ENCODE data around the gene WASF3. TPM values are rescaled to one million over a fixed set of nuclear protein-coding genes. Genes with fewer than 3 reads are reported as not detected.

The WASF3 gene
- total RNA-seq, 3 donors from 2014 or later (not counting 1 experiment from before 2014, with no cell fraction given): 0.61 TPM; not detected in 2

GRCh38 chr13:26604784-26605545, 47.5 kb downstream of the WASF3 start:
- TF ChIP-seq CTCF (IDR thresholded peaks at IDR 0.05): no peak
- 68% methylated on average over 3 of the region's 3 CpGs for WGBS (ENCODE audit: insufficient coverage)
- peaks cover 0 to 4% of the 10 kb centered on the region in 2 donors for H3K4me1 Mint-ChIP-seq
- Histone ChIP-seq H3K36me3 (ENCODE audit: control insufficient read depth, insufficient read depth, low read length) (no peaks in the 10 kb centered on the region), H3K4me1 (ENCODE audit: control insufficient read depth, insufficient read depth, low read length) (no peaks in the 10 kb centered on the region), H3K27me3 (ENCODE audit: control insufficient read depth, insufficient read depth, low read length) (no peaks in the 10 kb centered on the region), H3K4me3 (ENCODE audit: low read length) (no peak overlapping the region), H3K9me3 (ENCODE audit: control insufficient read depth, insufficient read depth, low read length) (no peaks in the 10 kb centered on the region), H3K27ac (ENCODE audit: low read length) (no peak overlapping the region)
- intact Hi-C loops (cut with micrococcal nuclease): no loop called here
- no peak overlapping the region for H3K27ac Mint-ChIP-seq
- no peak overlapping the region for H3K4me3 Mint-ChIP-seq
- no peaks in the 10 kb centered on the region for H3K9me3 Mint-ChIP-seq
- no peaks in the 10 kb centered on the region for H3K36me3 Mint-ChIP-seq
- DNase-seq (no peak), ATAC-seq (no peak)
- H3K27me3 Mint-ChIP-seq (ENCODE audit: low read depth in 2 of 2): peaks cover 0 to 8% of the 10 kb centered on the region in 2 donors

GRCh38 chr13:26605845-26606244, 48.4 kb downstream of the WASF3 start:
- Mint-ChIP-seq H3K27me3 (ENCODE audit: low read depth in 2 of 2) (peaks cover 8 to 12% of the 10 kb centered on the region in 2 donors), H3K27ac (no peak overlapping the region), H3K9me3 (no peaks in the 10 kb centered on the region), H3K4me3 (no peak overlapping the region), H3K36me3 (no peaks in the 10 kb centered on the region), H3K4me1 (peaks cover 0 to 4% of the 10 kb centered on the region in 2 donors)
- Histone ChIP-seq H3K27ac (ENCODE audit: low read length) (no peak overlapping the region), H3K36me3 (ENCODE audit: control insufficient read depth, insufficient read depth, low read length) (no peaks in the 10 kb centered on the region), H3K27me3 (ENCODE audit: control insufficient read depth, insufficient read depth, low read length) (no peaks in the 10 kb centered on the region), H3K4me1 (ENCODE audit: control insufficient read depth, insufficient read depth, low read length) (no peaks in the 10 kb centered on the region), H3K9me3 (ENCODE audit: control insufficient read depth, insufficient read depth, low read length) (no peaks in the 10 kb centered on the region), H3K4me3 (ENCODE audit: low read length) (no peak overlapping the region)
- DNase-seq (peak in 1 of 2 donors; percentile 6), ATAC-seq (no peak)
- TF ChIP-seq CTCF (IDR thresholded peaks at IDR 0.05): no peak
- intact Hi-C loops (cut with micrococcal nuclease): no loop called here
- 93% methylated on average over 2 of the region's 2 CpGs for WGBS (ENCODE audit: insufficient coverage)

- no peak overlapping the region for H3K4me3 ChIP-seq (ENCODE audit: low read length)
- WGBS (ENCODE audit: insufficient coverage): 58% methylated on average over 4 of the region's 4 CpGs
- H3K36me3 ChIP-seq (ENCODE audit: control insufficient read depth, insufficient read depth, low read length): no peaks in the 10 kb centered on the region
- no peaks in the 10 kb centered on the region for H3K9me3 ChIP-seq (ENCODE audit: control insufficient read depth, insufficient read depth, low read length)
- Mint-ChIP-seq H3K9me3 (no peaks in the 10 kb centered on the region), H3K27me3 (ENCODE audit: low read depth in 2 of 2) (peaks cover 12 to 13% of the 10 kb centered on the region in 2 donors), H3K4me1 (peaks cover 0 to 4% of the 10 kb centered on the region in 2 donors), H3K4me3 (no peak overlapping the region), H3K36me3 (no peaks in the 10 kb centered on the region), H3K27ac (no peak overlapping the region)
- intact Hi-C loops (cut with micrococcal nuclease): no loop called here
- H3K27ac ChIP-seq (ENCODE audit: low read length): no peak overlapping the region
- no peaks in the 10 kb centered on the region for H3K4me1 ChIP-seq (ENCODE audit: control insufficient read depth, insufficient read depth, low read length)
- H3K27me3 ChIP-seq (ENCODE audit: control insufficient read depth, insufficient read depth, low read length): no peaks in the 10 kb centered on the region
- DNase-seq (no peak), ATAC-seq (no peak)
- no peak for TF ChIP-seq CTCF (IDR thresholded peaks at IDR 0.05)
Measured at GRCh38 chr13:26606631-26607030, 49.1 kb downstream of the WASF3 start.

DNA sequence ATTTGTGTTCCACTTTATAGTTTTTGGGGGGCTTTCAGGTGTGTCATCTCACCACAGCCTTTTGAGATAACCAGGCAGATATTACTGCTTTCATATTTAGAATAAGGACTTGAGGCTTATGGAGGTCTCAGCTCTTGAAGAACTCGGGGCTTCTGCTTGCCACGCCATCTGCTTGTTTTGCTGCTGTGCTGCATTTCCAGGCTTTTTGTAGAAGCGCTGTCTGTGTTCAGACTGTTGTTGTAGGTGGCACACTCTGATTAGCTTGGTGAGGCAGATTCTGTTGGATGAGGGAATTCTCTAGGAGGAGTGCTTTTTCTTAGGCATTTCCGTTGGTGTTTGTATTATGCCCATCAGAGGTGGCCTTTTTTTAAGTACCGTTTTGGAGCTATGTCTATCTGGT, 57.2 kb downstream of the WASF3 start:
- H3K27me3 ChIP-seq (ENCODE audit: control insufficient read depth, insufficient read depth, low read length): no peaks in the 10 kb centered on the region
- intact Hi-C loops (cut with micrococcal nuclease): no loop called here
- 69% methylated on average over 5 of the region's 5 CpGs for WGBS (ENCODE audit: insufficient coverage)
- no peaks in the 10 kb centered on the region for H3K9me3 Mint-ChIP-seq
- DNase-seq: no peak
- H3K4me1 Mint-ChIP-seq: no peaks in the 10 kb centered on the region
- H3K27ac Mint-ChIP-seq: no peak overlapping the region
- no peak overlapping the region for H3K4me3 ChIP-seq (ENCODE audit: low read length)
- H3K27me3 Mint-ChIP-seq (ENCODE audit: low read depth in 2 of 2): peaks cover 6 to 13% of the 10 kb centered on the region in 2 donors
- ATAC-seq: no peak
- no peak overlapping the region for H3K27ac ChIP-seq (ENCODE audit: low read length)
- no peaks in the 10 kb centered on the region for H3K36me3 ChIP-seq (ENCODE audit: control insufficient read depth, insufficient read depth, low read length)
- no peaks in the 10 kb centered on the region for H3K9me3 ChIP-seq (ENCODE audit: control insufficient read depth, insufficient read depth, low read length)
- H3K4me3 Mint-ChIP-seq: no peak overlapping the region
- H3K36me3 Mint-ChIP-seq: no peaks in the 10 kb centered on the region
- TF ChIP-seq CTCF (IDR thresholded peaks at IDR 0.05): no peak
- no peaks in the 10 kb centered on the region for H3K4me1 ChIP-seq (ENCODE audit: control insufficient read depth, insufficient read depth, low read length)

Measured in natural killer cell (primary cell).